Measurements from ENCODE around the gene NXT1. TPM values are rescaled to one million over a fixed set of nuclear protein-coding genes. Genes with fewer than 3 reads are reported as not detected.

Gene NXT1
- total RNA-seq, 4 donors from 2014 or later: 29.2 to 40.2 (median 35.1) TPM

DNA sequence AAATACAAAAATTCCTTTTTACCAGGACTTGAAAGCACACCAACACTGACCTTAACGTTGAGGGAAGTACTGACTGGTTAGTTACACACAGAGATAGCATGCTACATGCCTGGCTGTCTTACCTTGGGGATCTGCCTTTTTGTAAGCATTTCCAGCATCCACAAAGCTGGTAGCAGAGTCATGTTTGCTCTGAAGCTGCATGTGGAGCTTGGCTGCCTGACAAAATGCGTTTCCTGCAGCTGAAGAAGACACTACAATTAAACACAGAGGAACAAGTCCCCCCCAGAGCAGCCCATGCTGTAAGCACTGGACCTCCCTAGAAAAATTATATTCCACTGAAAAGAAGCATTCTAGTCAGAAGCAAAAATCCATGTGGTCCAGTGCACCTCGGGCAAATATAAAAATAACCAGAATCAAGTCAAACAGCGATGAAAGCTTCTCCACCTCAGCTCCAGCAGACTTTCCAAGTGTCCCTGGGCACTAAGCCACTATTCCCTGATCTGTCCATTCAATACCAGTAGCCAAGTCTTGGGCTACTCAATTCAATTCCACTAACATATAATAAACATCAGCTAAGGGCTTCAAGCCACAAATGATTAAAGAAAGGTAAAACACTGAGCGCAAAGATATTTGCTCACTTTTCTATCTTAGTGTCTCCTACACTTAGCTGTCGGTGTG lies 46.5 kb downstream of the NXT1 start:
- TF ChIP-seq POLR2A (IDR thresholded peaks at IDR 0.05): no peak
- TF ChIP-seq, protein P1, sequence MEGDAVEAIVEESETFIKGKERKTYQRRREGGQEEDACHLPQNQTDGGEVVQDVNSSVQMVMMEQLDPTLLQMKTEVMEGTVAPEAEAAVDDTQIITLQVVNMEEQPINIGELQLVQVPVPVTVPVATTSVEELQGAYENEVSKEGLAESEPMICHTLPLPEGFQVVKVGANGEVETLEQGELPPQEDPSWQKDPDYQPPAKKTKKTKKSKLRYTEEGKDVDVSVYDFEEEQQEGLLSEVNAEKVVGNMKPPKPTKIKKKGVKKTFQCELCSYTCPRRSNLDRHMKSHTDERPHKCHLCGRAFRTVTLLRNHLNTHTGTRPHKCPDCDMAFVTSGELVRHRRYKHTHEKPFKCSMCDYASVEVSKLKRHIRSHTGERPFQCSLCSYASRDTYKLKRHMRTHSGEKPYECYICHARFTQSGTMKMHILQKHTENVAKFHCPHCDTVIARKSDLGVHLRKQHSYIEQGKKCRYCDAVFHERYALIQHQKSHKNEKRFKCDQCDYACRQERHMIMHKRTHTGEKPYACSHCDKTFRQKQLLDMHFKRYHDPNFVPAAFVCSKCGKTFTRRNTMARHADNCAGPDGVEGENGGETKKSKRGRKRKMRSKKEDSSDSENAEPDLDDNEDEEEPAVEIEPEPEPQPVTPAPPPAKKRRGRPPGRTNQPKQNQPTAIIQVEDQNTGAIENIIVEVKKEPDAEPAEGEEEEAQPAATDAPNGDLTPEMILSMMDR (IDR thresholded peaks at IDR 0.05): no peak
- H3K4me3 ChIP-seq (ENCODE audit: low read depth, poor library complexity, severe bottlenecking): no peak overlapping the region
- 62 to 68% methylated on average over 6 of the region's 6 CpGs for WGBS, 2 donors
- DNase-seq (ENCODE audit: low spot score in 2 of 2): no peak
- intact Hi-C loops (cut with DNase I; ENCODE audit: low total_unique reads): no loop called here

DNA sequence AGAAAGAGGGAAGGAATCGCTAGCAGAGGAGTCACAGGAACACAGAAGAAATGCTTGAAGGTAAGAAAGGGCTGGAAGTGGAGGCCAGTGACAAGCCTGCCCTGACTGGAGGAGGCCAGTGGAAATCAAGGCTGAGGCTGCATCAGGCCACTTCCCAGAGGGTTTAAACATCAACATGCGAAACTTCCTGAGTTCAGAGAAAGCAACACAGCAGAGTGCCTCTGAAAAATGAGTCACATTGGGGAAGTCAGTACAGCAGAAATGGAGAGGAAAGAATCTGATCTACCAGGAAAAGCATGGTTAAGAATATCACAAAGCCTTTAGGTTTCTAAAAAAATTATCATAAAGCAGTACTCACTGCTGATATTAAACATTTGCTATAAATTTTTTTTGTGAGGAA lies 47.4 kb downstream of the NXT1 start:
- WGBS, 2 donors: 76 to 86% methylated on average over 2 of the region's 2 CpGs
- intact Hi-C loops (cut with DNase I; ENCODE audit: low total_unique reads): no loop called here
- TF ChIP-seq, protein P1 (IDR thresholded peaks at IDR 0.05): no peak
- no peak for TF ChIP-seq POLR2A (IDR thresholded peaks at IDR 0.05)
- no peak for DNase-seq (ENCODE audit: low spot score in 2 of 2)
- H3K4me3 ChIP-seq (ENCODE audit: low read depth, poor library complexity, severe bottlenecking): no peak overlapping the region

DNA sequence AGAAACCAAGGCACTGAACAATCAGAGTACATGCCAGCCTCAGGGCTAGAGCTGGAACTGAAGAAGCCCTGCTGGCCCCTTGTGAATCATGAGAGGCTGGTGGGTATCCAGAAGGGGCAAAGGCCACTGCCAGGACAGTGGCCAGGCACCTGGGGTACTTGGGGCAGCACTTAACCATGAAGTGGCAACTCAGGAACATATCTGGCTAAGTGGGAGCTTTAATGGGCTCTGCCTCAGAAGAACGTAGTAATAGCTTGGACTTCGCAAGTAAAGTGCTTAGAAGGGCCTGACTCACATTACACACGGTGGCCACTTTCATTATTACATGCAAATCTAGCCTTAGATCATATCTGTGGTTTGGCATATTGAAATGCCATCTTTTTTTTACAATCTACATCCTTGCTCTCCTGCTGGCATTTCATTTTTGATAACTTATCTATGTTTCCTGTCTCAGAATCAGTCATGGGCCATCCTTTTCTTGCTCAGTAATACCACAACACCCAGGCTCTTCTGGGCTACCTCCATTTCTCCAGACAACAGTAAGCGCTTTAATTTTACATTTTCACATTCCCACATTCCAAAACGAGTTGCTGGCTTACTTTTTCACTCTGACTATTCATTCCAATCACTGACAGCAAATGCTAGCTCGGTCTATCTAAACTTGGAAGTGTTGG lies 49.1 kb downstream of the NXT1 start:
- no peak for TF ChIP-seq POLR2A (IDR thresholded peaks at IDR 0.05)
- TF ChIP-seq, protein P1 (IDR thresholded peaks at IDR 0.05): no peak
- intact Hi-C loops (cut with DNase I; ENCODE audit: low total_unique reads): no loop called here
- WGBS, 2 donors: 73 to 74% methylated on average over 6 of the region's 6 CpGs
- H3K4me3 ChIP-seq (ENCODE audit: low read depth, poor library complexity, severe bottlenecking): no peak overlapping the region
- DNase-seq (ENCODE audit: low spot score in 2 of 2): no peak

DNA sequence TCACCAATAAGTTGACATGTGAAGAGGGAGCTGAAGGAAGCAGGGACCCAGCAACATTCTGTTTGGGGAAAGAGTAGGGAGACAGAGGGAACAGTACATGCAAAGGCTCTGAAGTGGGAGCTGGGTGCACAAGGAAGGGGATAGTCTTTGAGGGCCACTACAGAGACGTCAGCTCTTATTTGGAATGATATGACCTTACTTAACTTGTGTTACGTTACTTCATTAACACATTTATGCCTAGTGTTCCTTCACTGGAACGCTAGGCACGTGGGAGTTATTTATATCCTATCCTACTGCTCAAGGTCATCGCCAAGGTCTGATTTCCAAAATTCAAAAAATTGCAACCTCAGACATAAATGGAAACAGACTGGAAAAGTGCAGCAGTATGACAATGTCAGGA lies 50.5 kb downstream of the NXT1 start:
- 94 to 95% methylated on average over 5 of the region's 5 CpGs for WGBS, 2 donors
- intact Hi-C loops (cut with DNase I; ENCODE audit: low total_unique reads): no loop called here
- TF ChIP-seq, protein P1 (IDR thresholded peaks at IDR 0.05): no peak
- no peak for TF ChIP-seq POLR2A (IDR thresholded peaks at IDR 0.05)

DNA sequence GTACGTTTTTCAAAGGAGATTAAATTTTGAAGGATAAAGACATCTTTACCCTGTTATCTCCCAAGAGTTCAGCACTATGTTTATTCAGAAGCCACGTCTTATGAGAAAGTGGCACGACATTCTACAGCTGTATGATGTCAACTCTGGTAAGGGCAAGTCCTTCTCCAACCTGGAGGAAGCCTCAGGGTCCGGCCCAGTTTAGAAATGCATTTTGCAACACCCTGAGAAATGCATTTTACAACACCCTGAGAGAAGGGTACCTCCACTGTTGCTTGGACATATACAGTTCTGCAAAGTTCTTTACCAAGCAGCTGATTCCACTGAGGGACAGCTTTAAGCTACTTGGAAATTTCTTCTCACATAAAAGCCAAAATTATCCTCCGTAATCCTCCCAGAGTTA lies 53.2 kb downstream of the NXT1 start:
- TF ChIP-seq, protein P1 (IDR thresholded peaks at IDR 0.05): no peak
- no peak for TF ChIP-seq POLR2A (IDR thresholded peaks at IDR 0.05)
- intact Hi-C loops (cut with DNase I; ENCODE audit: low total_unique reads): no loop called here
- H3K4me3 ChIP-seq (ENCODE audit: low read depth, poor library complexity, severe bottlenecking): no peak overlapping the region
- no peak for DNase-seq (ENCODE audit: low spot score in 2 of 2)
- 60 to 71% methylated on average over 5 of the region's 5 CpGs for WGBS, 2 donors

More for the DNA sequence above, 50.5 kb downstream of the NXT1 start:
- DNase-seq (ENCODE audit: low spot score in 2 of 2): no peak
- H3K4me3 ChIP-seq (ENCODE audit: low read depth, poor library complexity, severe bottlenecking): no peak overlapping the region
